OCI-LY1 (cell line): ENCODE results near the gene DFFB.
A peak's percentile ranks its signal among the peaks of the same experiment; 100 is the strongest.

Experiments used
- H2AFZ ChIP-seq: fragments of 200-600 bp; sonication (generic), shearing (Covaris generic); 2 replicates; pipeline ENCODE4 v1.6.0; 2014; ENCODE audit warnings: antibody characterized with exemption, mild to moderate bottlenecking, low read length
- H3F3A ChIP-seq: fragments of 200-600 bp; sonication (generic), shearing (Covaris generic); 2 replicates; pipeline ENCODE4 v1.6.0; 2014; ENCODE audit warnings: mild to moderate bottlenecking, antibody characterized with exemption, low read length, moderate library complexity; ENCODE audit not compliant: insufficient read depth
- H3K27ac ChIP-seq: fragments of 200-600 bp; sonication (generic); 2 replicates; pipeline ENCODE4 v1.5.1; 2014; ENCODE audit warnings: low read length, mixed run types, mild to moderate bottlenecking, low read depth; ENCODE audit not compliant: poor library complexity, severe bottlenecking
- H3K27me3 ChIP-seq: fragments of 200-600 bp; sonication (generic); 2 replicates; pipeline ENCODE4 v1.6.0; 2014; ENCODE audit warnings: antibody characterized with exemption, mild to moderate bottlenecking, low read length, moderate library complexity; ENCODE audit not compliant: insufficient read depth
- H3K36me3 ChIP-seq: fragments of 200-600 bp; sonication (generic); 2 replicates; pipeline ENCODE4 v1.6.1; 2014; ENCODE audit warnings: mild to moderate bottlenecking, antibody characterized with exemption, low read length, moderate library complexity, mixed read lengths; ENCODE audit not compliant: insufficient read depth
- H3K4me1 ChIP-seq: fragments of 200-600 bp; sonication (generic); 2 replicates; pipeline ENCODE4 v1.5.1; 2014; ENCODE audit warnings: mild to moderate bottlenecking, low read length, moderate library complexity; ENCODE audit not compliant: insufficient read depth, severe bottlenecking
- H3K4me2 ChIP-seq: fragments of 200-600 bp; sonication (generic), shearing (Covaris generic); 2 replicates; pipeline ENCODE4 v1.6.1; 2014; ENCODE audit warnings: low read length
- H3K4me3 ChIP-seq: fragments of 200-600 bp; sonication (generic); 2 replicates; pipeline ENCODE4 v1.5.1; 2014; ENCODE audit warnings: low read length, low read depth, mild to moderate bottlenecking, mixed read lengths; ENCODE audit not compliant: poor library complexity, severe bottlenecking
- H3K79me2 ChIP-seq: fragments of 200-600 bp; shearing (Covaris generic); 2 replicates; pipeline ENCODE4 v1.6.1; 2016; ENCODE audit warnings: mixed run types, low read length, mixed read lengths; ENCODE audit not compliant: insufficient read depth
- H3K9ac ChIP-seq: fragments of 200-600 bp; sonication (generic), shearing (Covaris generic); 2 replicates; pipeline ENCODE4 v1.6.1; 2014; ENCODE audit warnings: mild to moderate bottlenecking, low read length, mixed read lengths
- H3K9me2 ChIP-seq: fragments of 200-600 bp; sonication (generic), shearing (Covaris generic); 2 replicates; pipeline ENCODE4 v1.6.1; 2014; ENCODE audit warnings: low read depth, mild to moderate bottlenecking, low read length, mixed read lengths
- H3K9me3 ChIP-seq: fragments of 200-600 bp; shearing (Covaris generic); 2 replicates; pipeline ENCODE4 v1.6.1; 2014; ENCODE audit warnings: low read length, mixed read lengths
- H4K20me1 ChIP-seq: fragments of 200-600 bp; sonication (generic), shearing (Covaris generic); 2 replicates; pipeline ENCODE4 v1.6.0; 2016; ENCODE audit warnings: mild to moderate bottlenecking, low read length; ENCODE audit not compliant: insufficient read depth
- EZH2 ChIP-seq: fragments of 200-600 bp; sonication (generic), shearing (Covaris generic); IDR thresholded peaks from 2 replicates; pipeline ENCODE4 v1.8.0; 2017; ENCODE audit warnings: borderline replicate concordance, mixed run types, mild to moderate bottlenecking, antibody characterized with exemption, low read length, moderate library complexity, mixed read lengths
- TF ChIP-seq, protein P1 (sequence below): fragments of 200-600 bp; sonication (generic), shearing (Covaris generic); IDR thresholded peaks from 2 replicates; pipeline ENCODE4 v1.5.1; 2017; ENCODE audit warnings: mild to moderate bottlenecking, antibody characterized with exemption, low read length, moderate library complexity, mixed read lengths

Gene DFFB

DNA sequence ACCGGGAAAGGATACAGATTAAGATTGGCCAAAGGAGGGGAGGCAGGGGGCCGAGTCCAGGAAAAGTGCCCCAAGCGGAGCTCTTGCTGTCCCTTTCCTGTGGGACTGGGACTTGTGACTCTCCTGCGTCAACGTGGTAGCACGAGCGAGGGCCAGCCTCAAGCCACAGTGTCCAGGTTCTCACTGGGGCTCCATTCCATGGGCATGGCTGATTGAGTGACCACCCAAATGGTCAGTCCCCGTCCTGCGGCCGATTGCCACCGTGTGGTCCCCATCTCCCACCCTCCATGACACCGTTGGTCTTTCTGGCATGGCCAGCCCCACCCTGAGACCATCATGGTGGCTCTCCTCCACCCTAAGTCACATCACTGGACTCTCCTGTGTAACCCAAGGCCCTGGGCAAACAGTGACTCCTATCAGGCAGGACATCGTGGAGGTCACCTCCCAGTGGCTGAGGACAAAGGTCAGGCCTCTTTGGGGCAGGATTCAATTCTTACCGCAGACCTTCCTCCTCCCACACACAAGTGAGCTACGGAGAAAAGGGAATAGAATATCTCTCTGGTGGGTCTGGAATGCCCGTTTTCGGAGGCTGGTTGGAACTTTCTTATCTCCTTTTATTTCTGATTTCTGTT, 51.7 kb downstream of the DFFB start:
- Histone ChIP-seq H3K4me2 (peak overlapping the region; percentile 81), H3K4me1 (peaks cover 84% of the 10 kb centered on the region), H3K4me3 (peak overlapping the region; percentile 3), H3K36me3 (peaks cover 11% of the 10 kb centered on the region; the same call in 1 of the 2 replicates), H3K9me3 (no peaks in the 10 kb centered on the region), H3K9ac (peak overlapping the region; percentile 73), H3K27me3 (no peaks in the 10 kb centered on the region), H3K9me2 (no peaks in the 10 kb centered on the region), H3K27ac (peak overlapping the region; percentile 97), H3K79me2 (no peaks in the 10 kb centered on the region), H2AFZ (no peak overlapping the region), H3F3A (no peaks in the 10 kb centered on the region), H4K20me1 (no peaks in the 10 kb centered on the region)
- TF ChIP-seq, protein P1, sequence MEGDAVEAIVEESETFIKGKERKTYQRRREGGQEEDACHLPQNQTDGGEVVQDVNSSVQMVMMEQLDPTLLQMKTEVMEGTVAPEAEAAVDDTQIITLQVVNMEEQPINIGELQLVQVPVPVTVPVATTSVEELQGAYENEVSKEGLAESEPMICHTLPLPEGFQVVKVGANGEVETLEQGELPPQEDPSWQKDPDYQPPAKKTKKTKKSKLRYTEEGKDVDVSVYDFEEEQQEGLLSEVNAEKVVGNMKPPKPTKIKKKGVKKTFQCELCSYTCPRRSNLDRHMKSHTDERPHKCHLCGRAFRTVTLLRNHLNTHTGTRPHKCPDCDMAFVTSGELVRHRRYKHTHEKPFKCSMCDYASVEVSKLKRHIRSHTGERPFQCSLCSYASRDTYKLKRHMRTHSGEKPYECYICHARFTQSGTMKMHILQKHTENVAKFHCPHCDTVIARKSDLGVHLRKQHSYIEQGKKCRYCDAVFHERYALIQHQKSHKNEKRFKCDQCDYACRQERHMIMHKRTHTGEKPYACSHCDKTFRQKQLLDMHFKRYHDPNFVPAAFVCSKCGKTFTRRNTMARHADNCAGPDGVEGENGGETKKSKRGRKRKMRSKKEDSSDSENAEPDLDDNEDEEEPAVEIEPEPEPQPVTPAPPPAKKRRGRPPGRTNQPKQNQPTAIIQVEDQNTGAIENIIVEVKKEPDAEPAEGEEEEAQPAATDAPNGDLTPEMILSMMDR, result no peak
- TF ChIP-seq EZH2, result no peak

DNA sequence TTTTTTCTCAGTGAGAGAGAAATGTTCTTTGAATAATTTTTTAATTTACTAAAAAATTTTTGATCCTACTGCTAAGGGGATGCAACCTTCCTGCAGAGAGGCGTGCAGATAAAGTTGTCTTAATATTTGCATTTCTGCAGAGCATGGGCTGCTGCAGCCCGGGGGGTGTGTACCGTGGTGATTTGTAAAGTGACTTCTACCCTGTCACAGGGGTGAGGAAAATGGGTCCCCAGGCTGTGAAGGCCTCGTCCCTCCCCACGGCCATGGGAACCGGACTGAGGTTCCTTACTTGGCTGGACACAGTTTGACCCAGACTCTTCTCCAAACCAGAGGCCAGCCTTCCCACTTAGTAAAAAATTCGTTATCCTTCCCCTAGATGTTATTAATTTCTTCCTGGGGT, 52.3 kb downstream of the DFFB start:
- peak overlapping the region; percentile 97 for H3K27ac ChIP-seq
- H4K20me1 ChIP-seq, result no peaks in the 10 kb centered on the region
- H3K4me1 ChIP-seq, result peaks cover 78% of the 10 kb centered on the region
- H3K79me2 ChIP-seq, result no peaks in the 10 kb centered on the region
- H3F3A ChIP-seq, result no peaks in the 10 kb centered on the region
- peak overlapping the region; percentile 73 for H3K9ac ChIP-seq
- no peaks in the 10 kb centered on the region for H3K9me3 ChIP-seq
- peak overlapping the region; percentile 64 for H3K4me3 ChIP-seq
- no peak for TF ChIP-seq EZH2
- TF ChIP-seq, protein P1, result no peak
- peak overlapping the region; percentile 81 for H3K4me2 ChIP-seq
- no peak overlapping the region for H2AFZ ChIP-seq
- H3K36me3 ChIP-seq, result peaks cover 11% of the 10 kb centered on the region; the same call in 1 of the 2 replicates
- no peaks in the 10 kb centered on the region for H3K9me2 ChIP-seq
- no peaks in the 10 kb centered on the region for H3K27me3 ChIP-seq

DNA sequence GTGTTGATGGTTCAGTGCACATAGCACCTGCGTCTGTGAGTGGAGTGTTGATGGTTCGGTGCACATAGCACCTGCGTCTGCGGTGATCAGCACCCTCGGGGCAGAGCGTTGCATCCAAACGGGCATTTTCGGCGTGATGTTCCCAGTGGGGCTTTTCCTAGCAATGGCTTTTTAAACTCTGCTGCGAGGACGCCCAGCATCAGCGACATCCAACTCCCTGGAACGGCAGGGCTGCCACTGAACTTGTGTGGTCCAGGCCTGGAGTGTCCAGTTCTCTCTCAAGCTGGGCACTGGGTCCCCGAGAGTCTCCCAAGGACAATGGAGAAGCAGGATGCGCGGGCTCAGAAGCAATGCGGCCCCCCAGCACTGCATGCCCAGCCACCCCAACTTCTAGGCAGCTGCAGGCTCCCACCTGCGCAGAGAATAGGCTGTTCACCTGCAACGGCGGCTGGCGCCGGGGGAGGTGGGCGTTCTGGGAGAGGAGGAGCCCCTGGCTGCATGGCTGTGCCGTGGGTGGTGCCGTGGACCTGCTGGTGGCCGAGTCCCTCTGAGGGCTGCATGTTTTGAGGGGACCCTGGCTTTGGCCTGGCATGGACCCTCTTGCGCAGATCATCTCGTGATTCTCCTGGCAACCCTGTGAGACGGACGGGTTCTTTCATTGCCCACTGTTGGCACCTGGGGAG, 52.9 kb downstream of the DFFB start:
- H3K9me3 ChIP-seq, result no peaks in the 10 kb centered on the region
- no peaks in the 10 kb centered on the region for H3K9me2 ChIP-seq
- no peak for TF ChIP-seq EZH2
- TF ChIP-seq, protein P1, result no peak
- H3K27me3 ChIP-seq, result no peaks in the 10 kb centered on the region
- H3K36me3 ChIP-seq, result peaks cover 11% of the 10 kb centered on the region; the same call in 1 of the 2 replicates
- H3K4me1 ChIP-seq, result peaks cover 72% of the 10 kb centered on the region
- peak overlapping the region; percentile 97 for H3K27ac ChIP-seq
- no peaks in the 10 kb centered on the region for H4K20me1 ChIP-seq
- H3F3A ChIP-seq, result no peaks in the 10 kb centered on the region
- peak overlapping the region; percentile 64 for H3K4me3 ChIP-seq
- H2AFZ ChIP-seq, result no peak overlapping the region
- peak overlapping the region; percentile 81 for H3K4me2 ChIP-seq
- H3K79me2 ChIP-seq, result no peaks in the 10 kb centered on the region
- H3K9ac ChIP-seq, result peak overlapping the region; percentile 73
